ENCODE data around the gene TOR1A.

The TOR1A gene

DNA sequence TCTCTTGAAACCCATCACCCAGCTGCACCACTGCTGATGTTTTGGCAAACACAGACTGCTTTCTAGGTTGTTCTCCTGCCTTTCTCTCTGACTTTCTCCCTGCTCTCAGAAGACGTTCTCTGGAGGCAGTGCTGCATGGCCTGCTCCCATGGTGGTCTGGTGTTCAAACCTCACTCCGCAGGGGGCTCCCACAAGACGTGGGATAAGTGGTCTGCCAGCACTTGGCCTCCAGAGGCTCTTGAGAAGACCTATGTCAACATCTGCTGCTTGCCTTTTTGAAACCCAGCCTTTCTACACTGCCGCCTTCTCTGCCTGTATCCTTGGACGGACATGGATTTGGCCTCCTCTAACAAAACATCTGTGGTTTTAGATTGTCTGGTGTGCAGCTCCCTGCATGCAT, 27.9 kb upstream of the TOR1A start:
- FAIRE-seq: no peak

DNA sequence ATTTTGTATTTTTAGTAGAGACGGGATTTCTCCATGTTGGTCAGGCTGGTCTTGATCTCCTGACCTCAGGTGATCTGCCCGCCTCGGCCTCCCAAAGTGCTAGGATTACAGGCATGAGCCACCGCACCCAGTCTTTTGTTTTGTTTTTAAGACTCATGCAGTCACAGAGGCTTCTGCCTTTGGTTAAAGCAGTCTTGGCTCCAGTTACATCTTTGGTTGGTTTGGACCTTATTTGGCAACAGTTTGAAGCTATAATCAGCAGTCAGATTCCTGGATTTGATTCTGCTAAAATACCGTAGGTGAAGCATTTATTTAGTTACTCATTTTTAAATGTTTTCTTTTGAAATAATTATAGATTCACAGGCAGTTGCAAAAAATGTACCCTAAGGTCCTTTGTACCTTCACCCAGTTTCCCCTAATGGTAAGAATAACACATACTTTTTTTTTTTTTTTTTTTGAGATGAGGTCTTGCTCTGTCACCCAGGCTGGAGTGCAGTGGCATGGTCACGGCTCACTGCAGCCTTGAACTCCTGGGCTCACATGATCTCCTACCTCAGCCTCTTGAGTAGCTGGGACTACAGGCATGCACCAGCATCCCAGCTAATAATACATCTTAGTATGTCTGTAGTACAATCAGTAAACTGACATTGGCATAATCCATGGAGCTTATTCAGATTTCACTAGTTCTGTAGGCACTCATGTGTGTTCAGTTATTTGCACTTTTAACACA, 27.1 kb upstream of the TOR1A start:
- no peak for FAIRE-seq

DNA sequence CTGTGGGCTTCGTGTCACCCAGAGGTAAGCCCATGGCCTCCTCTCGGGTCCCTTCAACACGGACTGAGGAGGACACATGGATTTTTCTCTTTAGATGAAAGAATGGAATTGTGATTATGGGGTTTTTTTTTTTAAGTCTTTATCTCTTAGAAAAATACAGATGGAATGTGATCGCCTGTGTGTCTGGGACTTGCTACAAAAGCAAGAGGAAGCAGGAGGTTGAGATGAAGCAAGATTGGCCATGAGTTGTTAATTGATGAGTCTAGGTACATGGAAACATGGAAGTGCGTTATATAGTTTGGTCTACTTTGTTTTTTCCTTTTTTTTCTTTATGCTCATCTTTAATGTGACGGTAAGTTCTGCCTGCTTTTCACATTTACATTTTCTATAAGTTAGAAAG, 26.0 kb upstream of the TOR1A start:
- FAIRE-seq: no peak

DNA sequence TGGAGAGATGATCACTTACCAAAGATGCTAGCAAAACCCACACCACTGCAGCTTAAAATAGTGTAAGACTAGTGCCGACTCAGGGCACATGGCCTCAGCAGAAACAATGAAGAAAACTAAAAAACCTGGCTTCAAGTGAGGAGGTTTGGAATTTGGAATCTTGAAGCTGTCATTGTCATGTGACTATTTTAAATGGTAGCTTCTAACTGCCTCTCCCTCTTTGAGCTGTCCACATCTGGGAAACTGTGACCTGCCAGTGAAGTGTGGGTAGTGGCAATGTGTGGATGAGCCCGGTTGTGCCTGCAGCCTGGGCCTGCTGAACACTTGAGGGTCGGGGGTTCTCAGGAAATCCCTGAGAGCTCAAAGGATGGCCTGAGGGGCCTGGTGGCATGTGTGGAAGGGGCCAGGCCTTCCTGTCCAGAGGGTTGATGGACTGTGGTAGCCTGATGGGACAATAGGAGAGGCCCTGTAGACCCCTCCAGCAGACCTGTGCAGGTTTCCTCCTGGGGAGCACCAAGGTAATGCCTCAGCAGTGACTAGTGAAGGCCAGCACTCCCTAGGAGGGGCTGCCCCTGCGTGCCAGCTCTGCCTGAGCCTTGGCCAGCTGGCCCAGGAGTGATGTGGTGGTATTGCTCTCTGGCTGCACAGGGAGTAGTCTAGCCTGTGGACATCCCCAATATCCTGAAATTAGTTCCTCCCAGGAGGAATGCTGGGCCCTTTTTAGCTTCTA, 24.9 kb upstream of the TOR1A start:
- FAIRE-seq: no peak

DNA sequence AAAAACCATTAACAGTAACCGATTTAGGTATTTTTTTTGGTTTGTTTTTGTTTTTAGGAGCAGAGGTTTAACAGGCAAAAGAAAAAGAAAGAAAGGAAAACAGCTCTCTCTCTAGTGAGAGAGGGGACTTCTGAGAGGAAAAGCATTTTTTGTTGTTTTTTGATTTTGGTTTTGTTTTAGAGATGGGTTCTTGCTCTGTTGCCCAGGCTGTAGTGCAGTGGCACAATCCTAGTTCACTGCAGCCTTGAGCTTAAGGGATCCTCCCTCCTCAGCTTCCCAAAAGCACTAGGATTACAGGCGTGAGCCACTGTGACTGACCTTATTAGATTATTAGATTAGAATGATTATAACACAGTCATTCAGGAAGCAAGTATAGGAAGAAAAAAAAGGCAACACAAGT, 21.4 kb upstream of the TOR1A start:
- no peak for FAIRE-seq

DNA sequence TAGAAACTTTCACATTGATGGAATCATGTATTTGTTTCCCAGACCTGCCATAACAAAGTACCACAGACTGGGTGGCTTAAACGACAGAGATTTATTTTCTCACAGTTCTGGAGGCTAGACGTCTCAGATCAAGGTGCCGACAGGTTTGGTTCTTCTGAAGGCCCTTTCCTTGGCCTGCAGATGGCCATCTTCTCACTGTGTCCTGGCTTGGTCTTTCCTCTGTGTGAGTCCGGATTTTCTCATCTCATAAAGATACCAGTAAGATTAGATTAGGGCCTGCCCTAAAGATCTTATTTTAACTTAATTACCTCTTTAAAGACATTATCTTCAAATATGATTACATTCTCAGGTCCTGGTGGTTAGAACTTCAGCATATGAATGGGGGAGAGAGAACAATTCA, 17.1 kb upstream of the TOR1A start:
- no peak for FAIRE-seq

DNA sequence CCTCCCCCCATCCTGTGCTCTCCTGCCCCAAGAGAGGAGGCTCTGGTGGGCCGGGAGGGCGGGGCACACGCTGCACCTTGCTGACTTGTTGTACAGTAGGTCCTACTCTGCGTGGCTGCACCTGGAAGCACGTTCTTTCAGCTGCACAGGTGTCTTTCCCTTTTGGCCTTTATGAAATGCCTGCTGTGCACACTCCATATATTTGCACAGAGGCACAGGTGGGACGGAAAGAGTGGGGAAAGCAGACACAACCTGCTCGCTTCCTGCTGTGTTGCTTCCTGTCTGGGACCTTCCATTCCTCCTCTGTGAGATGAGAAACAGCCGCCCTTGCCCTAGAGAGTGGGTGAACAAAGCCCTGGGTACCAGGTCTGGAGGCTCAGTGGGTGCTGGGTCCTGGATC, 16.1 kb upstream of the TOR1A start:
- no peak for FAIRE-seq

DNA sequence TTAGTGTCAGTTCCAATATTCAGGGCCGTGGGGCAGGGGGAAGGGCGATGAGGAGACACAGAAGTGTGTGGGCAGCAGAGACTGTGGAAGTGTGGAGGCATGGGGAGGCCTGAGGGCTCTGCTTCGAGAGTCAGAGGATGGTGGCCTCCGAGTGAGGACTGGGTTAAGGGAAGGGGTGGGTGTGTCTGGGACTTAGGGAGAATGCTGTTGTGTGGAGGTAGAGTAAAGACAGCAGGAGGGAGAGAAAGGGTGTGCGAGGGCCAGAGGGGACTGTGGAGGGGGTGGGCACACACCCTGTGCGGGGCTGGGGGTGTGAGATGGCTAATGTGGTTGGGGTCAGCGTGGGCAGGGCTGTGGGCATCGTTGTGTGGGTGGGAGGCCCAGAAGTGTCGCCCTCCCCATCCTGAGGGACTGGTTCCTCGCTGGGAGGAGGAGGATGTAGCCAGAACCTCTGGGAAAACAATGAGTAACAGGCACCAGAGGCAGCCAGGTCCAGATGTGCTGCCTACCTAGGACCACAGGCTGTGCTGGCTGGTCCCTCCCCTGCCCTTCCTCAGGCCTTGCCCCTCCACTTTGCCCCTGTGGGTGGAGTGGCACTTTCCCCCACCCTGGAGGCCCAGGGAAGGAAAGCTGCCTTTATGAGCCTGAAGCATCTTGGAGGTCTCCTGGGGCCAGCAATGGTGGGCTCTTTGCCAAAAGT, 15.5 kb upstream of the TOR1A start:
- no peak for FAIRE-seq

DNA sequence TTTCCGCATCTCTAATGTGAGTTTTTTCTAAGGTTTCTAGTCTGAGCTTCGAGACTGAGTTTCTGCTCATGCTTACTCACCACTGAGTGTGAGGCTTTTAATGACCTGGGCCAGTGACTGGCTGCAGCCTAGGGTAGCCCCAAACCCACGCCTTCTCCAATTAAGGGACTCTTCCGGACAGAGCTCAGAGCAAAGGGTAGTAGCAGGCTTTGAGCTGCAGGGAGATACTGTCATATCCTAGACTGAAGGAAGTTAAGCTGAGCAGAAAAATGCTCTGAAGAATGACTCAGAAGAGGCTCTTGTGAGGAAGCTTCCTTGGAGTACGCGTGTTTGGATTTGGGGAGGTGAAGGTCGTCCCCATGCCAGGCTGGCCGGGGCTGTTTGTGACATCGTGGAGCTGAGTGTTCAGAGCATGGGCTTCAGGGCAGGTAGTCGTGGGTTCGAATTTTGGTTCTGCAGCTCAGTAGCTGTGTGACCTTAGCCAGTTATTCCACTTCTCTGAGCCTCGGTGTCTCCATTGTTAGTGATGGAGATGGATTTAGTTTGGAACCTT, 14.8 kb upstream of the TOR1A start:
- no peak for FAIRE-seq

DNA sequence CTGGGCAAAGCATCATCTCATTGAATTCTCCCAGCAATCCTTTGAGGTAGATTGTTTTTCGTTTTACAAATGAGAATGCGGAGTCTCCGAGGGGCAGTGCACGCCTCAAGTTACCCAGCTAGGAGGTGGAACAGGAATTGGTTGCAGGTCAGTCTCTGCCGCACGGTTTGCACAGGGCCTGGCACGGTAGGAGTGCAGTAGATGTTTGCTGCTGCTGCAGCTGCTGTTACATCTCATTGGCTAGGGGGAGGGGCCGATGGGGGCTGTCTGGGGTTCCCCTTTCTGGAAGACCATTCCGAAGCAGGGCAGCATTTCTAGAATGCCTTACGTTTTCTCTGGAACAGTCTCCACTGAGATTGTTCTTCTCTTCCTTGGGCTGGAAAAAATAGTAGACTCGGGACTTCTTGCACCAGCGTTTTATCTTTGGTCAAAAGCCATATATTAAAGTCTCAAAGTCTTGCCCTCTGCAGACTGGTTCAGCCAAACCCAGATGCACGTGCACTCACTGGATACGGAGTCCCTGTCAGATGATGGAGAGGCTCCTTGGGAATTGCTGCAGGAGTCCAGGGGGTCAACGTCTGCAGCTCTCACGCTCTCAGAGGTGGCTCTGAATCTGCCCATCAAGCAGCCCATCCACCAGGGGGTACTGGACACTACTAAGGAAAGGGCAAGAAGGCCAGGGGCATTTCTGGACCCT, 12.5 kb upstream of the TOR1A start:
- FAIRE-seq: no peak

DNA sequence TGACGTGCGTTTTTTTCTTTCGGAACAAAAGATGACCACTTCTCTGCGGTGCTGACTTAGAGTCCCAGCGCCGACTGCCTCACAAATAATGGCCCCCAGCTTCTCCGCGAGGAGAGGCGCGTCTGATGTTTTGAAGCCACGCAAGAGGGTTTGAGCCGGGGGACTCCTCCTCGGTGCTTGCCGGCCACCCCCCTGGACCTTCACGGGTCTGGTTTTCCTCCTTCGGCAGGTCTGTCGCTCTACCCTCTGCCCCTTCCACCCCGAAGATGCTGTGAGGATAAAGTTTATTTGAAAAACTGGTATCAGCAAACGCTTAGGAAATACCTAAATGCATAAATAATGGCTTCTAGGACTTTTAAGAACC, 11.9 kb upstream of the TOR1A start:
- no peak for FAIRE-seq

DNA sequence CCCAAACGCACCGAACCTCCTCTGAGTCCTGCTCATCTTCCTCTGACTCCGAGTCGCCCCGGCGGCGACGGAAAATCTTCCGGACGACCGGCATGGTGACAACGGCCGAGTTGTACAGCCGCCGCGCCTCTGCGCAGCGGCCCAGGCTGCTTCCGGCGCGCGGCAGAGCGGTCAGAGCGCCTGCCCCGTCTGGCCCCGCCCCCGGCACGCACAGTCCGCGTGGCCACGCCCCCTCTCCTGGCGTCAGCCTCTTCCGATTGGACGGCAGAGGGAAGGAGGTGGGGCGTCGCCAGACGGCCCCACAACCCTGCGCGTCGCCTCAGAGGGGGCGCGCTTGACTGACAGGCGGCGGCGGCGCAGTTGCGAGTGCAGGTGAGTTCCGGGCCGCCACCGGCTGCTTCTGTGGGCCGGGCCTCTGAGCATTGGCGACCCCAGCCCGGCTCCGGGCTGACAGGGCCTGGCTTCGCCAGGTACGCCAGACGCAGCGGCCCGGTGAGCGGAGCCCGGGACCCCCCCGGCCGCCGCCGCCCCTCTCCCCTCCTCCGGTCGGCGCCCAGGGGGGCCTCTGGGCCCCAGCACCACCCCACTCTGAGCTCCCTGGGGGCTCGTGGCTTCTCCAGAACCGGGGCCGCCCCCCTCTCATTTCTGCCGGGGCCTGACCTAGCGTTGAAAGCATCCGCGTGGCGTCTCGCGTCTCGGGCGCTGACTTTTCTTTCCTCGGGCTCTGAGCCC, 11.4 kb upstream of the TOR1A start, which contains the start of the genes C9orf78 and USP20:
C9orf78 (minus strand) TSS at position 148 of the 732 bp plus-strand sequence; CDS start at position 94, 54 bp downstream.
USP20 (plus strand) TSS at position 331 of the 732 bp plus-strand sequence. CDS start 17,098 bp downstream, outside the sequence.
- FAIRE-seq: no peak

DNA sequence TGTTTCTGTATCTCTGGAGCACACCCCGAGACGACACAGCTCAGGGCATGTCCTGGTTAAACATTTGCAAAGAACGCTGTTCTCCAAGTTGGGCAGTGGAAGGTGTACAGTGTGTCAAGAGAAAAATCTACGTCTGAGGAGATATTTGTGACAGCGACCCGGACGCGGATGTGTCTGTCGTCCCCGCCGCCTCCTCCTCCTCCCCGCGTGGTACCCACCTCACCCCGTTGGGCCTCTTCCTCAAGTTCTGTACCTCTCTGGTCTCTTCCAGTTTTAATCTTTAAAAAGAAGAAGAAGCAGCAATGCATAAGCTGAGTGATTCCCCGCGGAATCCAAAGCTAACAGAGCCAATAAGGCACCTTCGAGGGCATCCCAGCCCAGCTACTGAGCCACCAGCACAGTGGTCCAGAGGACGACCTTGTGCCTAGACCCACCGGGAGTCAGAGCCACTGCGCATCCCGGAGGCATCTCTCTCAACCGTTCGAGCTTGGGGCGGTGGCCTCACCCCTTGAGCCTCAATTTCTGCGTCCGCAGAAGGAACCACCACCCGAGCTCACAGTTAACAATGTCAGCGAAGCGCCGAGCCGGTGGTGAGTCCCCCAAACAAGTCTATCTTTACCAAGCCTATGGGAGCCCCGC, 10.7 kb upstream of the TOR1A start:
- FAIRE-seq: no peak

DNA sequence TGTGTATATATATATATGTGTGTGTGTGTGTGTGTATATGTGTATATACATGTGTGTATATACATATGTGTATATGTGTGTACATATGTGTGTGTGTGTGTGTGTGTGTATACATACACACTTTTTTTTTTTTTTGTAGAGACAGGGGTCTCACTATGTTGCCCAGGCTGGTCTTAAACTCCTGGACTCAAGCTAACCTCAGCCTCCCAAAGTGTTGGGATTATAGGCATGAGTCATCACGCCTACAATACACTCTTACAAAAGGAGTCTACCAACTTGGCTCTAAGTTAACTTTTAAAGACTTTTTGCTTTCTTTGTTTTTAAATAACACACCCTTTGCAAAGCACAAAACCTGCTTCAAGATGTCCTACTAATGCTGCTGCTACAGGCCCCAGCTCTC, 9.0 kb upstream of the TOR1A start:
- no peak for FAIRE-seq

DNA sequence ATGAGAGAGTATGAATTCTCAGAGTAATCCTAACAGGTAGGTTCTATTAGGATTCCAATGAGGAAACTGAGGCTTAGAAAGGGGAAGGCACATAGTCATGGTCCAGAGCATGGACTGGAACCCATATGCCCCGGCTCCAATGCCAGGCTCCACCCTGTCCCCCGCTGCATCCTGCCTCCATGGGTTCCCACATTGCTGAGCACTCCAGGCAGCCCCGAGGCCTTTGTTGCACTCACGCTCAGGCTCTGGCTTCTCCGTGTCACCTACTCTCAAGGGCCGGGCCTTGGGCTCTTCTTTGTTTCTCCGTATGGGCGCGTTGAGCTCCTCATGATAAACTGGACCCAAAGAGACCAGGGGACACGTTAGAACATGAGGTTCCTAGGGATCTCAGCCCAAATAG, 5.0 kb upstream of the TOR1A start:
- no peak for FAIRE-seq

DNA sequence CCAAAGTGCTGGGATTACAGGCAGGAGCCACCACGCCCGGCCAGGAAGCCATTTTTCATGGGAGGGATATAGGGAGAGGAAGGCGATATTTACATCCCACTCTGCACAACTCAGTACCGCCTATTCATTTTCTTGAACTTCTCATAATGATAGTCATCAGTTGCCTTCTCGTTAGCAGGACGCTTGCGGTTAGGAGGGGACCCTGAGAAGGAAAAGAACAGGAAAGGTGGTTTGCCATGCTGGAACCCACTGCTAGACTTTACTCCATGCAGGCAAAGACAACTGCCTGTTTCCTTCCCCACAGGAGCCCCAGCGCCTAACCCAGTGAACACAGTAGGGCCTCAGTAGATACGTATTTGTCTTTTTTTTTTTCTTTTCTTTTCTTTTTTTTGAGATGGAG, 4.1 kb upstream of the TOR1A start:
- no peak for FAIRE-seq

DNA sequence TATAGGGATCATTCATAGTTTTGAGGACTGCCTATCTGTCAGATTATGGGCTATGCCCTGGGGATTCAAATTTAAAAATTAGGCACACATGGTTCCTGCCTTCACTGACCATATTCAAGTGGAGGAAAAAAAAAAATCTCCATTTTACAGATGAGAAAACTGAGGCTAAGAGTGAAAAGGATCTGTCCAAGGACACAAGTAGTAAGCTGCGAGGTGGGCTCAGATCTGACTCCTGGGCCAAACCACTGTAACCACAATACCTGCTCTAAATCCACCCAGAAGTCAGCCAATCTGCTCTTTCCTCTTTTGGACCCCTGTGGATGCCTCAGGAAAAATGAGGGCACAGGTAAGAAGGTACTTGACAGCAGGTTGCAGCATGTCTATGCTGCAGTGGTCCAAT, 2.8 kb upstream of the TOR1A start:
- FAIRE-seq: no peak

DNA sequence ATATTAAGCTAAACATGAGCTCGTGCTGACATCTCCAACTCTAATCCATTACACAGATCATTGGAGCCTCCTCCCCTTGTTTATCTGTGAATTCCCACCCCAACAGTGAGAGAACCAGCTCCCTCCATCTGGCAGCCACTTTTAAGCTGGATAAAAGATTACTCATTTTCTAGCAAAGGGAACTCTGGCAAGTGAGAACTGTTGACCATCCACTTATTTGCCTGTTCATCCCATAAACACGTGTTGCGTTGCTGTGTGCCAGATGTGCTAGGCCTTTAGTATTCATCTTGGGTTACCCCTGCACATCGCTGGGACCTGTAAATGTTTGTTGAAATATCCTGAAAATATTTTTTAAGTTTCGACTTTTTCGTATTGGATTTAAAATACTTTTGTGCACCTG, 2.4 kb upstream of the TOR1A start:
- no peak for FAIRE-seq

DNA sequence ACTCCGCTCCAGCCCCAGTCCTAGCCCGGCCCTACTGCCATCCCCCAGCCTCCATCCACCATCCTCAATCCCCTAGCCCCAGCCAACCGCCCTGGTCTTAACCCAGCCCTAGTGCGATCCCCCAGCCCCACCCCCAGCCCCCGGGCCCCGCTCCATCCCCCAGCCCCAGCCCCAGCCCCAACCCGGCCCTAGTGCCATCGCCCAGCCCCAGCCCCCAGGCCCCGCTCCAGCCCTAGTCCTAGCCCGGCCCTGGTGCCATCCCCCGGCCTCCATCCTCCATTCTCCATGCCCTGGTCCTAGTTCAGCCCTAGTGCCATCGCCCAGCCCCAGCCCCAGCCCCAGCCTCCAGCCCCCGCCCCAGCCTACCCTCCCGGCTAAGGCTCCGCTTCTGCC, 398 bp downstream of the TOR1A start:
- FAIRE-seq: no peak

DNA sequence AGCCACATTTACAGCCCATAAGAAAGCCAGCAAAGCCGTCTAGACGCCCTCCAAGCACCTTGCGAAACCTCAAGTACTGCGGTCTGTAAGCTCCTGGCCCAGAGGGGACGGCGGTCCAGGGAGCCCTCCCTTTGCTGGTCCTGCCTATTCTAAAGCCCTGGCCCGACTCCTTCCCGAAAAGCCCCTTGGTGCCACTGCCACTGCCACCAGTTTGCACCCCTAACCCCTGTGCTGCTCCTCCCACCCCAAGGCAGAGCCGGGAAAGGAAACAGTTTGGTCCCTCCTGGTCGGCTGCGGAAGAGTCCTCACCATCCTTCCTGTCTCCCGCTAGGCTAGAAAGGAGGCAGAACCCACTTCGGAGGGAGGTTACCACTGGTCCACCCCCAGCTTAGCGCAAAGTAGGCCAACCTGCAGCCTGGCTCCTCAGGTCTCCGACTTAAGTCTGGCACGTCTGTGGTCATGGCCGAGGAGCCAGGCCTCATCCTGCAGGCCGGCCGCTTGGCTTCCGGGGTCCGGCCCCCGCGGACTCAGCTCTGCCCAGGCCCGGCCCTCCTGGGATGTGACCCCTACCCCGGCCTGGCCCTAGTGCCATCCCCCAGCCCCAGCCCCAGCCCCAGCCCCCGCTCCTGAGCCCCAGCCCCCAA, 916 bp downstream of the TOR1A start:
- no peak for FAIRE-seq

All from A204.1 (cell line).